ENCODE data around the gene ROBO1. TPM values are rescaled to one million over a fixed set of nuclear protein-coding genes. Genes with fewer than 3 reads are reported as not detected.

ROBO1 gene
- total RNA-seq, 1 experiment from 2014 or later, result 35.5 TPM

DNA sequence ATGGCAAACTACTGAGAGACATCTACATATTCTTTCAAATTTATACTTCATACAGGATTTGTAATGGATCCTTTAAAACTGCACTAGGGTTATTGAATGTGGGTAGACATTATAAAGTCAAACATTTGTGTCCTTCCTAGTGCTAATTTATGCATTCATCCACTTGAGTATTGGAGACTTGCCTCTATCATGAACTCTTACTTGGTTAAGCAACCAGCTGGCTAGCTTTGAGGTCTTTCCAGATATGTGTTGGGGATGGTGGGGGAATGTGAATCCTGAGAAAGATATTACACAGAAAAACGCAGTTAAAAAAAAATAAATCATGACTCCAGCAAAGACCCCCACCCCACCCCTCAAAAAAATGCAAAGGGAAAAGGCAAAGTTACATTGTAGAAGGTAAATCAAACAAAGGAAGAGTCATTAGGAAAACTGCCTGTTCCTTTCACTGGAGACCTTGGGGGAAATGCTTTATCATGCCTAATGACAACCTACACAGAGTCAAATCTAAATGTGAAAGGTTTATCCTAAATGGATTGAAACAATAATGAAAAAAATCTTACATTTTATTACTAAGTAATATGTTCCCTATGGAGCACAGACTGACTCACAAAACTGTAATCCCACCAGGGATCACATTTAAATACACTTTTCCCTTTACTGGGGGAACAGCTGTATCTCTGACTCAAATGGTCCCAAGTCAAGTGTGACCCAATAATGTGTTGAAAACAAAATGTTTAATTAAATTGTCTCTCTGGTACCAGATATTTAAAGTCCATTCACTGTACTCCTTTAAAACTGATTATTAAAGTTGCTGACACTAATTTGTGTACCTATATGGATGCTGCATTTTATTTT, 522.3 kb downstream of the ROBO1 start:
- intact Hi-C loops (cut with micrococcal nuclease), result no loop called here
- H3K9me3 ChIP-seq (ENCODE audit: low read length), result no peaks in the 10 kb centered on the region
- H3K4me1 ChIP-seq (ENCODE audit: insufficient read depth, low read length), result no peaks in the 10 kb centered on the region
- H3K9me2 ChIP-seq (replicated peaks; ENCODE audit: low read length), result no peaks in the 10 kb centered on the region
- no peak overlapping the region for H3K27ac ChIP-seq (ENCODE audit: low read length)
- H3K4me3 ChIP-seq (ENCODE audit: low read length), result no peak overlapping the region
- DNase-seq (no peak), ATAC-seq (no peak)
- no peak overlapping the region for H3K4me2 ChIP-seq (ENCODE audit: low read length)
- H3K9ac ChIP-seq (ENCODE audit: low read length), result no peak overlapping the region
- H3K79me2 ChIP-seq (ENCODE audit: low read length), result no peaks in the 10 kb centered on the region
- H3F3A ChIP-seq (ENCODE audit: low read length, unreplicated experiment), result no peaks in the 10 kb centered on the region
- BruUV-seq (replicated peaks), result no TSS peak
- no peaks in the 10 kb centered on the region for H3K36me3 ChIP-seq (ENCODE audit: low read depth, low read length)
- ChIA-PET CTCF (no interaction called here), POLR2A (ENCODE audit: unreplicated experiment) (no interaction called here)
- TF ChIP-seq EZH2 (IDR thresholded peaks at IDR 0.05; ENCODE audit: low read length, unreplicated experiment), result no peak
- TF ChIP-seq EZH2phosphoT487 (IDR thresholded peaks at IDR 0.05; ENCODE audit: borderline replicate concordance, low read length), result no peak
- TF ChIP-seq, protein P1, sequence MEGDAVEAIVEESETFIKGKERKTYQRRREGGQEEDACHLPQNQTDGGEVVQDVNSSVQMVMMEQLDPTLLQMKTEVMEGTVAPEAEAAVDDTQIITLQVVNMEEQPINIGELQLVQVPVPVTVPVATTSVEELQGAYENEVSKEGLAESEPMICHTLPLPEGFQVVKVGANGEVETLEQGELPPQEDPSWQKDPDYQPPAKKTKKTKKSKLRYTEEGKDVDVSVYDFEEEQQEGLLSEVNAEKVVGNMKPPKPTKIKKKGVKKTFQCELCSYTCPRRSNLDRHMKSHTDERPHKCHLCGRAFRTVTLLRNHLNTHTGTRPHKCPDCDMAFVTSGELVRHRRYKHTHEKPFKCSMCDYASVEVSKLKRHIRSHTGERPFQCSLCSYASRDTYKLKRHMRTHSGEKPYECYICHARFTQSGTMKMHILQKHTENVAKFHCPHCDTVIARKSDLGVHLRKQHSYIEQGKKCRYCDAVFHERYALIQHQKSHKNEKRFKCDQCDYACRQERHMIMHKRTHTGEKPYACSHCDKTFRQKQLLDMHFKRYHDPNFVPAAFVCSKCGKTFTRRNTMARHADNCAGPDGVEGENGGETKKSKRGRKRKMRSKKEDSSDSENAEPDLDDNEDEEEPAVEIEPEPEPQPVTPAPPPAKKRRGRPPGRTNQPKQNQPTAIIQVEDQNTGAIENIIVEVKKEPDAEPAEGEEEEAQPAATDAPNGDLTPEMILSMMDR (conservative IDR thresholded peaks at IDR 0.05; ENCODE audit: low read depth, low read length), result no peak
- no peak overlapping the region for H2AFZ ChIP-seq (ENCODE audit: low read length)
- no peaks in the 10 kb centered on the region for H4K20me1 ChIP-seq (ENCODE audit: low read length)
- H3K27me3 ChIP-seq (ENCODE audit: low read length), result no peaks in the 10 kb centered on the region

DNA sequence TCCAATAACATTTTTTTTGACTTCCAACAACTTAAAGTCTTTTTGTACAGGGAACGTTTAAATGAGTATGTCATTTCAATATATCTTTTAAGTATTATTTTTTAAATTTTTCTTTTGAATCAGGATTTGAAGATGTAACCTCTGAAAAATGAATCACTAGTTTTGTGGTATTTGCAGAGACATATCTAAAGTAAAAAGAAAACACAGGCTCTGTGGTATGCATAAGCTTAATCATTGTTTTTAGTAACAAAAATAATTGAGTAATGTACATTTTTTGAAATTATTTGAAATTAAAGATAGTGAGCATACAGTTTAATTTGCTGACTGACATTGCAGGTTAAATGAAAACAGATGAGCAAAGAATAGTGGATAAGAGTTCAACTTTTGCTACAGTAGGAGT, 531.3 kb downstream of the ROBO1 start:
- ChIA-PET CTCF (no interaction called here), POLR2A (ENCODE audit: unreplicated experiment) (no interaction called here)
- Histone ChIP-seq H3K36me3 (ENCODE audit: low read depth, low read length) (no peaks in the 10 kb centered on the region), H3K9me3 (ENCODE audit: low read length) (no peaks in the 10 kb centered on the region), H3K4me3 (ENCODE audit: low read length) (no peak overlapping the region), H2AFZ (ENCODE audit: low read length) (no peak overlapping the region), H4K20me1 (ENCODE audit: low read length) (no peaks in the 10 kb centered on the region), H3K4me2 (ENCODE audit: low read length) (no peak overlapping the region), H3K79me2 (ENCODE audit: low read length) (no peaks in the 10 kb centered on the region), H3K27me3 (ENCODE audit: low read length) (no peaks in the 10 kb centered on the region), H3K9ac (ENCODE audit: low read length) (no peak overlapping the region), H3K27ac (ENCODE audit: low read length) (no peak overlapping the region), H3K9me2 (replicated peaks; ENCODE audit: low read length) (no peaks in the 10 kb centered on the region), H3F3A (ENCODE audit: low read length, unreplicated experiment) (no peaks in the 10 kb centered on the region), H3K4me1 (ENCODE audit: insufficient read depth, low read length) (no peaks in the 10 kb centered on the region)
- TF ChIP-seq, protein P1 (conservative IDR thresholded peaks at IDR 0.05; ENCODE audit: low read depth, low read length), result no peak
- TF ChIP-seq EZH2phosphoT487 (IDR thresholded peaks at IDR 0.05; ENCODE audit: borderline replicate concordance, low read length), result no peak
- TF ChIP-seq EZH2 (IDR thresholded peaks at IDR 0.05; ENCODE audit: low read length, unreplicated experiment), result no peak
- ATAC-seq, result no peak
- no TSS peak for BruUV-seq (replicated peaks)
- intact Hi-C loops (cut with micrococcal nuclease), result no loop called here
- no peak for DNase-seq

DNA sequence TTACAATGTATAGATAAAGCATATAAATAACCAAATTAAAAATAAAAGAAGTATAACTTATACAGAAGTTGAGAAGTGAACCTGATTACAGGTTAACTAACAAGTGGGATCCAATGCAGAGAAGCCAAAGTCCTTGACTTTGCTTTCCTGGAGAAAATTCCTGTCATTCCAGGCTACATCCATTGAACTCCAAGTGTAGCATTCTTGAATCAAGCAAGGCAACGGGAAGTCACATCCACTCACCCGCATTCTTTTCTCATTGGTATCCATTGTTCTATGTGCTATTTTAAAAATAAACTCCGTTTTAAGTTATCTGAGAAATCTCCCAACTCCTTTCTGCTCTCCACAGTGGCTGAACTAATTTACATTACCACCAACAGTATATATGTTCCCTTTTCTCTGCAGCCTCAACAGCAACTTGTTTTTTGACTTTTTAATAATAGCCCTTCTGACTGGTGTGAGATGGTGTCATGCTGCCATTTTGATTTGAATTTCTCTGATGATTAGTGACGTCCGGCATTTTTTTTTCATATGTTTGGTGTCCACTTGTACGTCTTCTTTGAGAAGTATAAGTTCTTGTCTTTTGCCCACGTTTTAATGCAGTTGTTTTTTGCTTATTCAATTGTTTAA, 534.3 kb downstream of the ROBO1 start:
- Histone ChIP-seq H3F3A (ENCODE audit: low read length, unreplicated experiment) (no peaks in the 10 kb centered on the region), H3K4me3 (ENCODE audit: low read length) (no peak overlapping the region), H3K9me3 (ENCODE audit: low read length) (no peaks in the 10 kb centered on the region), H3K27ac (ENCODE audit: low read length) (no peak overlapping the region), H3K79me2 (ENCODE audit: low read length) (no peaks in the 10 kb centered on the region), H3K4me1 (ENCODE audit: insufficient read depth, low read length) (no peaks in the 10 kb centered on the region), H3K4me2 (ENCODE audit: low read length) (no peak overlapping the region), H3K27me3 (ENCODE audit: low read length) (no peaks in the 10 kb centered on the region), H4K20me1 (ENCODE audit: low read length) (no peaks in the 10 kb centered on the region), H3K36me3 (ENCODE audit: low read depth, low read length) (no peaks in the 10 kb centered on the region), H2AFZ (ENCODE audit: low read length) (no peak overlapping the region), H3K9ac (ENCODE audit: low read length) (no peak overlapping the region), H3K9me2 (replicated peaks; ENCODE audit: low read length) (no peaks in the 10 kb centered on the region)
- TF ChIP-seq EZH2 (IDR thresholded peaks at IDR 0.05; ENCODE audit: low read length, unreplicated experiment) (no peak), EZH2phosphoT487 (IDR thresholded peaks at IDR 0.05; ENCODE audit: borderline replicate concordance, low read length) (no peak)
- TF ChIP-seq, protein P1 (conservative IDR thresholded peaks at IDR 0.05; ENCODE audit: low read depth, low read length), result no peak
- no TSS peak for BruUV-seq (replicated peaks)
- DNase-seq (no peak), ATAC-seq (no peak)
- ChIA-PET CTCF (no interaction called here), POLR2A (ENCODE audit: unreplicated experiment) (no interaction called here)
- intact Hi-C loops (cut with micrococcal nuclease), result no loop called here

Measured in PC-3 (cell line).